SIG-M5 treated with dmso at 0.1 percent for 504 hours (cell line): ENCODE data around the gene TRANK1.
"Not testable (repeated sequence)": the region's sequence is repeated elsewhere in the genome, so short reads cannot be mapped to it uniquely, and the experiment has no call there.

Experiments
- DNase-seq: peaks from one replicate; lab custom pipeline; 2025; ENCODE audit not compliant: unreplicated experiment; lab: John Stamatoyannopoulos, UW

TRANK1 gene

DNA sequence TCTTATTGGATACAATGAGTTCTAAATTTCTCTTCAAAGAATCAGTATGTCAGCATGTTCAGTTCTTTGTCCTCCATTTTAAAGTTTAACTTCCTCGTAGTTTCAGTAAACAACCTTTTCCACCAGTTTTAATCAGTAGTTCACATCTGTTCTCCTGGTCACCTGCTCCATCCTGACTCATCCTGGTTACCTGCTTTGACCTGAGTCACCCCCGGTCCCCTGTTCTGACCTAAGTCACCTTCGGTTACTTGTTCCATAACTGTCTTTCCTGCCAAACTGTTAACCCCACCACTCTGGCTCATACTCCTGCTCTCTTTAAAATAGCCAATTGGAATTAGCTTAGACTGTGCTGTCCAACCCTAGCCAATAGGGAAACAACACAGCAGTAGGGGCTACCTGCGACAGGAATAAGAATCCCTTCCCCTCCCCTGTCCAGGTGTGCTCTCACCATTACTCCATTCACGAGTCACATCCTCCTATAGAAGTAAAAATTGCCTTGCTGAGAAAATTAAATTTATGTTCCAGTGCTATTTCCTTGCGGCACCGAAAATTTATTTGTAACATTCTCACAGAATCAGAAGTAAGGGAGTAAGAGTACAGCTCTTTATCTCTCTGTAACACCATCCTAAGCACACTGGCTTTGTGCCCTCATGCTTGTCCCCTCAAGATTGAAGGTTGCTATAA lies 23.8 kb downstream of the TRANK1 start:
- DNase-seq, result no peak

GRCh38 chr3:36919439-36920160 lies 25.3 kb downstream of the TRANK1 start:
- no peak for DNase-seq

GRCh38 chr3:36918050-36918449 lies 26.8 kb downstream of the TRANK1 start:
- peak; percentile 60 for DNase-seq

DNA sequence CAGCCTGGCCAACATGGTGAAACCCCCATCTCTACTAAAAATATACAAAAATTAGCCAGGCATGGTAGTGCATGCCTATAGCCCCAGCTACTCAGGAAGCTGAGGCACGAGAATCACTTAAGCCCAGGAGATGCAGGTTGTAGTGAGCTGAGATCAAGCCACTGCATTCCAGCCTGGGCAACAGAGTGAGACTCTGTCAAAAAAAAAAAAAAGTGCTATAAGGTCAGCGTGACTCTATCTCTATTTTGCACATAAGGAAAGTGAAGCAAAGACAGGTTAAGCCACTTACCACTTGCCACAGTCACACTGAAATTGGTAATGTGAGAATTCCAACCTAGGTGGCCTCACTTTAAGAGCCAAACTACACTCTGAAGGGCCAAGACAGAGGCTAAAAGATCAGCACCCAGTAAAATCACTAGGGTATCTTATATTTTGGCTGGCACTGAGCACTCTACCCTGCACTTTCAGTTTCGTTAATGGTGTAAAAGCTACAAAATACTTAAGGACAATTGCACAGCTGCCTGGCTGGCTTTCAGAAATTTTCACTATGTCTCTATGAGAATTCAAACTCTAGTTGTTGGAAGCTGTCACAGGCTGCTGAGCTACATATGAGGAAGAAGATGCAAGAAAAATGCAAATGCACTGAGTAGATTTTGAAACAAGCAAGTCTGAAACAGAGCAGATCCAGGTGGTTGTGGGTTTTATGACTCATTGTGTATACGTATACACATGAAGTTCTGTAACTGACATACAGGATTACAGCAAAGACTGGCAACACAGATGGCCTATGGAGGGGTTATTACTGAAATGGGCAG lies 32.7 kb downstream of the TRANK1 start:
- peak; percentile 93 for DNase-seq

DNA sequence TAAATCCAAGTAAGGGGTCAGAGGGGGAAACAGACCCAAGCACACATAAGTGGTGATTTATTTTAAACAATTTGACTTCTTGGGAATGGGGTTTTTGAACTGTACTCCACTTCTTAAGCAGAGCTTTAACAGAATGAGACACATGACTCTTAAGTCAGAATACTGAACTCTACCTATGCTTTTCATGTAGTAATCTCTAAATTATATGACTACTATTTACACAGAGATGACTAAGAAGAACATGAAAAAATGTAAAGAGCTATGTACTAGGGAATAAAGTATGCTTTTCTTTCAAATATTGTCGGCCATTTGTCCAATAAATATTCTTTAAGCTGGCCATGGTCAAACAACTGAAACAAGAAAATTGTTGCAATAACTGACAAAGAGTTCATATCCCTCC lies 35.2 kb downstream of the TRANK1 start:
- DNase-seq, result no peak

DNA sequence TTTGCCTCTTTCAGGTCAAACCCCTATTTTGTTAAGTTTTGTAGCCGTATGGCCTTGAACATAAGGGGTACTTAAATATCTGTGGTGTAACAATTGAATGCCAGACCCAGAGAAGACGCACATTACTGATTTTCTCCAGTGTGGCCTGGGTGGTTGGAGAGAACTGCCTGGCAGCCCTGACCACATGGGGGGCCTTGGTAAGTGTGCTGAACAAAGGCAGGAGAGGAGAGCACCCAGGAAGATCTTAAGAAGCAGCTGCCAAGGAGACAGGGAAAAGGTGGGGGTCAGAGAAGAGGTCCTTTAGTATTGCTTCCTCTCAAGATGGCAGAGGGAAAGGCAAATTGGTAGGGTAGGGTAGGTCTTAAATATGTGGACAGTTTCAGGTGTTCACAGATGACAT lies 35.7 kb downstream of the TRANK1 start:
- DNase-seq, result no peak

DNA sequence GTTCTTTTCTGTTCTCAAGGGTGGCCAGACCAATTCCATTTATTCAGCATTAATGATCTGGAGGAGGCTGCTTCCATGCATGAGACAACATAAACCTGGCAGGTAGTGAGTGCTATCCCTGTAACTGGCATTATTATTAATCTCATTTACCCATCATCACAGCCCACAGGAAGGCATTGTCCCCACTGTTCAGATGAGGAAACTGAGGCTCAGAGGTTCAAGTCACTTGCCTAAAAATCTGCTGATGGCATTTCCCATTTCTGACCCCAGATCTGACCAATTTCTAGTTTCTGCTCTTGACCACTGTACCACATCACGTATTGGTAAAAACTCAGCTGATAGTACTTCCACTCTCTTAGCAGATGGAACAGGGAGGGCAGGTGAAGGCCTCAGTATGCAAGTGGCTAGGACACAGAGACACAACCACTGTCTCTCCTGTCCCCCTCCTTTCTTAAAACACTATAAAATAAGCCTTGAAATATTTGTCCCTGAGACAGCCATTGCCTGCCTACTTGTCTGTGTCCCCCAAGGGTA lies 36.1 kb downstream of the TRANK1 start:
- no peak for DNase-seq

DNA sequence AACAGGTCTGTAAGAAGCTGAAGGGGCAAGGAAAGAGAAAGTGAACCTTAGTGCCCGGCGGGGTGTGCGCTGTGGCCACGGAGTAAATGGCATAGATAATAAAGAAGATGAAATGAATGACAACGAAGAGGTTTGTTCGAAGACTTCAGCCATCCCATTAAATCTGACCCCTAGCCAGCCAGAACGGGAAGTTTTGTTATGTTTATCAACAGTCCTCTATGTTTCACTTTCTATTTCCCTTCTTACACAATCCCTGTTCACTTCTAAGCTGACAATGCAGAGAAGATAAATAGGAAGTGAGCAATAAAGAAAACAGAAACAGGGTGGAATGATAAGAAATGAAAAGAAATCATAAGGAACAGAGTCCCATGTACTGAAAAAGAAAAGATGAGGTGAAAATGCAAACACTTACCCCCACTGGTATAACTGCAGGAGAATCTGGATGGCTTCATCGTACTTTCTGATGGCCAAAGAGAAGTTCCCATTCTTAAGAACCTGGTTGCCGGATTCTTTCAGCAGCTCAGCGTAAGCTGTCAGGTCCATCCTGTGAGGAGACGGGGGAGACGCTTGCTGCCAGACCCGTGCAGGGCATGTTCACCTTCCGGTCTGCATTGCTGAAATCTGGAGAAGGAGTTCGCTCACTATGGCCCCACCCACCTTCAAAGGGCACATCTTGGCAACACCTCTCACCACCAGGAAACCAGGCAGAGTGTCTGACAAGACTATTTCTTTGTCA lies 36.8 kb downstream of the TRANK1 start:
- peak; percentile 88 for DNase-seq

GRCh38 chr3:36906504-36907149 lies 38.2 kb downstream of the TRANK1 start:
- DNase-seq, result no peak

DNA sequence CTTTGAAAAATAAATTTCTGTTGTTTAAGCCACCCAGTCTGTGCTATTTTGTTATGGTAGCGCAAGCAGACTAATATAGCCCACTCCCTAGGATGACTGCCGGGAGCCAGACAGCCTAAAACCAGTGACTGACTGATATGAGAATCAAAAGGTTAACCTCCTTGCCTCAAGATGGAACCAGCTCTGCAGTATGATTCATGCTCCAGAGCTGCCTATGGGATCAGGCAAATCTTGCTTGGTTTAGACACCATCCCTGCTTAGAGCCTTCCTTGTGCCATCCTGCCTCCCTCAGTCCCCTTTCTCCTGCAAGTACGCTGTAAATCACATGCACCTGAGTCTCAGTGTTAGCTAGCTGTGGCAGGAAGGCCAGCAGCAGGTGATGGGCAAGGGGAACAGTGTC lies 39.3 kb downstream of the TRANK1 start:
- no peak for DNase-seq

DNA sequence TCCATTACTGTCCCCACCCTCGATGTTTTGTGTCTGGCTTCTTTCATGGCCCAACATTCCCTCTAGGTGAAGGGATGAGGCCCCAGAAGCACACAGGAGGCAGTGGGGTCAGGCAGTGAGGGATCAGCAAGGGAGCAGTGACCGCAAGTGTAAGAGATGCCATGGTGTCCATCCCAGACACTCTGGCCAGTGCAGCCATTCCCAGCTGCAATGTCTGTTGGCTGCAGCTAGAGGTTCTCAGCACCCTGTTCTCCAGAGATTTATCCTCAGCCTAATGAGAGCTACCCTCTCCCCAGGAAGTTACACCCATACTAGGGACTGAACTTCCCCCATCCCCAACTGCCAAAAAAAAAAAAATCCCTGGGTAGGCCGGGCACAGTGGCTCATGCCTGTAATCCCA lies 40.2 kb downstream of the TRANK1 start:
- peak; percentile 31 for DNase-seq

GRCh38 chr3:36904065-36904464 lies 40.8 kb downstream of the TRANK1 start:
- not testable (repeated sequence) for DNase-seq

- DNase-seq, result no peak
Observed at GRCh38 chr3:36903119-36903882, 41.6 kb downstream of the TRANK1 start.

- DNase-seq, result no peak
Observed at GRCh38 chr3:36901588-36901987, 43.3 kb downstream of the TRANK1 start.

DNA sequence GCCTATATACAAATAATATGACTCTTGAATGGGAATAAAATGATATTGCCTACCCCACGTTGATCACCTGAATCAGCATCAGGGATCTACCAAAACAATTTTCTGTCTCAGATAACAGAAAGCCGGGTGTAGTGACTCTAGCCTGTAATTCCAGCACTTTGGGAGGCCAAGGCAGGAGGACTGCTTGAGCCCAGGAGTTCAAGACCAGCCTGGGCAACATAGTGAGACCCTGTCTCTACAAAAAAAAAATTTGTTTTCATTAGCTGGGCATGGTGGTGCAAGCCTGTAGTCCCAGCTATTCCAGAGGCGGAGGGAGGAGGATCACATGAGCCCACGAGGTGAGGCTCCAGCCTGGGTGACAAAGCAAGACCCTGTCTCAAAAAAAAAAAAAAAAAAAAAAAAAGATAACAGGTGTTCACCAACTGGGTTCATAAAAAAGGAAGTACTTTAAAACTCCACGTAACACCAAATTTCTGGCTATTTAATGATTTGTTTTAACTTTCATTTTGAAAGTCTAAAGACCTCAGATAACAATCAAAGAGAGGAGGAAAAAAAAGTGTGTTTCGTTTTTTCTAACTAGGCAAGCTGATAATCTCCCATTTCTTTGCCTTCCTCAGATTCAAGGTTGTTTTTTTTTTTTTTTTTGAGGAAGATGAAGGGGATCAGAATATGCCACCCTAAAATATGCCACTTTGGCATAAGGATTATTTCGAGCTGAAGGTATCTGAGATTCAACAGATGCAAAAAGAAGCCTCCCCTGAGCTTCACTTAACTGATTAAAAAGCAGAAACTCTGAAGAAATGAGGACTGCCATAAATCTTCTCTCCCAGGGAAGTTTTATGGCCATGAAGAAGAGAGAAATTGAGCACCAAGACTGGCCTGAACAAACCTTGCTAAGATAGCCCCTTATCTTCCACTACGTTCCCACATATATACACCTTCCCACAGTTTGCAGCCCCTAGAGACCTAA lies 44.1 kb downstream of the TRANK1 start:
- DNase-seq, result no peak

- DNase-seq, result no peak
Observed at GRCh38 chr3:36895496-36896409, 49.1 kb downstream of the TRANK1 start.

DNA sequence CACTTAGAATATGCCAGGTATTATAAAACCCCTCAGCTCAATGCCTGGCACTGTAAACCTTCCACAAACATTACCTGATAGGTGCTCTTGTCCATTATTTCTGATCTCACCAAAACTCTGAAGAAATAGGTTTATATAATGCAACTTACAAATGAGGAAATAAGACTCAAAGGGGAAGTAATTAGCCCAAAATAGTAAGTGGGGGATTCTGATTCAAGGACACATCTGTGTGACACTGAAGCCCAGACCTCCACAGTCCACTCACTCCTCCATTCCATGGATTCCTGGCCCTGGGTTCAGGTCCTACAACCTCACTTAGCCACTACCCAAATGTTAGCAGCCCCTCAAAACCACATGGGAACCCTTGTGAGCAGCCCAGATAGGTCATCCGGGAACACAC lies 49.9 kb downstream of the TRANK1 start:
- DNase-seq, result peak; percentile 50
